Fibroblast of upper back skin (primary cell): ENCODE data around the gene RPTOR.

Source experiments
- DNase-seq: peaks from one replicate; pipeline ENCODE4 v3.0.0-alpha.2; 2013

RPTOR gene

DNA sequence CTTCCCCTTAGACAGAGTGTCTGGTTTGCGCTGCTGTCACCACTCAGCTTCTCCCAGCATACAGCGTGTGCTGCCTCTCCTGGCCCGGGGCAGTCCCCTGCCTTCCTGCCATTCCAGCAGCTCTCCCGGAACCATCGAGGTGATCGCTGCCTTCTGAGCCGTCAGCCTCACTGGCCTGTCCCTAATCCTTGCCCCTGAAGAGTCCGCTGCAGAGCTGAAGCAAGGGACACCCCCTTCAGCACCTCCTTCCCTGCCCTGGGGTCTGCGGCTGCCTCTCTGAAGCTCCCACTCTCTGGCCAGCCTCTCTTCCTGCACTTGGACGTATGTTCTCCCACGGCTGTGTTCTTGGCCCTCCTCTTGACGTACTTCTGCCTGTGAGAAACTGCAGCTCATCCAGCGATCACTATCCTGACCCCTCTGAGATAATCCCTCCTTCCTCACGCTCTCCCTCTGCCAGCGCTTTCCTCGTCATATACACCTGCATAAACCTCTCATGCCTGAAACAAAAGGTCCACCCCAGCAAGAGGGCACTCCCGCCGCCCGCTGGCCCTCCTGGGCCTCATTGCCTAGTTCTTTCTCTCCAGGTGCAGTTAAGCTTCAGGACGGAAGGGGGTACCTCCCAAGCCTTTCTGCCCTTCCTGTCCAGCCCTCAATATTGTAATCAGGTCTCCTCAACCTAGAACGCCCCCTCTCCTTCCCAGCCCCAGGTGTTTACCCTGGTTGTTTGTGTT is 226.4 kb downstream of the RPTOR start:
- DNase-seq = no peak

DNA sequence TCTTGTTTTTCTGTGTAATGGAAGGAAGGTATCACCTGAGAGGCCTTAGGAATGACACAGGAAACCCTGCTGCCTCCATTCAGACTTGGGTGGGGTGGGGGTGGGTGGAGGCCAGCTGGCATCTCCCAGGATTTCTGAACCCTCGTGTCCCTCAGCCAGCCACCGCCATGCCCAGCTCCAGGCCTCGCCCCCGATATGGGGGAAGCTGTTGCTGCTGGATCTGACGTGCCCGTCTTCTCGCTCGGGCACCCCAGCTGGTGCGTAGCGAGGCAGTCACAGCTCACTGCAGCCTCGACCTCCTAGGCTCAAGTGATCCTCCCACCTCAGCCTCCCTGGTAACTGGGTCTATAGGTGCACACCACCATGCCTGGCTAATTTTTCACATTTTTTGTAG is 227.0 kb downstream of the RPTOR start:
- no peak for DNase-seq

DNA sequence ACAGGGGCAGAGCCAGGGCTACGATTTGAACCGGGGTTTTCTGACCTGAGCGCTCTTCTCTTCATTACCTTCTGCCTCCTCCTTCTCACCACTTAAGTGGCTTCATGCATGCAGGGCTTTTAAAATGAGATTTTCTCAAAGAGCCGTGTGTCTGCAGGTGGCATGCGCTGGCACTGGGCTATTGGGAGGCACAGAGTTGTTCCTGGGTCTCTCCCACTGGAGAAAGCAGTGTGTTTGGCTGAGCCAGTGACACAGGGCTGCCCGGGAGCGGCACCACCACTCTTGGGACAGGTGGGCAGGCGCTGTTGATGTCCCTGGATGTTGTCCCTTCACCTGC is 228.2 kb downstream of the RPTOR start:
- DNase-seq = no peak

DNA sequence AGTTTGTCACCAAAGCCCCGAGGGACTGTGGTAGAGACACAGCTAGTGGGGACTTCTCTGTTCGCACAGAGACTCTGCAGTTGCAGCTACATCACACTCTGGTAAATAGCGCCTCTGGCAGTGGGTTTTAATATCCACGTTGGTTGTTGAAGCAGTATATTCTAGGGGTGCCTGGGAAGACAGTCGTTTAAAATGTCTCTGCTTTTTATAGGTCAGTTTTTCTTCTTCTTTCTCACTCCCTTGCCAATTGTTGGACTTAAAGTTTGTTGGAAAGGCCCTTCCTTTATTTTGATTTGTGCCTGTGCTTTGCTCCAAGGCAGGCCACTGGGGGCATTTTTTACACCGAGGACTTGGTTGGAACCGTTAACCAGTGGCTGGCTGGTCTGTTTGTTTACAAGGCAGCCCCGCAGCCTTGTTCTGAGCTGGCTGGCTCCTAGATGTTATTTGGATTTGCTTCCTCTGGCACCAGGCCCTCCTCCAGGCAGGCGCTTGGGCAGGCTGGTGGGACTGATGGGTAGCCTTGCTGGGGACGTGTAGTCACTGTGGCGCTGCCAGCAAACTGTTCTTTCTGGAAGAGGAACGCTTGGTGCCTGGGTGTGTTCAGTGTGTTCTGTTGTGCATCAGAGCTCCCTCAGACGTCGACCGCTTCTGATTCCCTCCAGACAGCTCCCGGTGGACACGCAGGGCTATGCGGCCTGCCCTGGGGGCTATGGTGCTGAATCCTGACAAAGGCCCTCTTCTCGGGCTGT is 228.8 kb downstream of the RPTOR start:
- peak; percentile 35 for DNase-seq

DNA sequence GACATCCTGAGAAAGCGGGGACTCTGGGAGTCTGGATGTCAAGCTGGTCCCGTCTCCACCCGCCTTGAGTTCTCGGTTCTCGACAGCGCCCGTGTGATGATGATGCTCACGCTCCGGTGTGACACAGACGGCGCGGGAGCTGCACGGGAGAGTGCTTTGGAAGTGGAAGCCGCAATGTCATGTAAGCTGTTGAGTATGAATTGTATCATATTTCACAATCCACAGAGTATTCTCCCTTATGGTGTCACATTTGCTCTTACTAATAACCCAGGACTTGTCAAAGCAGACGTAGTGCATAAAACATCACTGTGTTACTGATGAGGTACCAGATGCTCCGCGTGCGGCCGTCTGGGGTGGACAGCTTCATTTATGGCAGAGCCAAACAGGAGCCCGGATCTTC is 229.5 kb downstream of the RPTOR start:
- DNase-seq = peak; percentile 43

DNA sequence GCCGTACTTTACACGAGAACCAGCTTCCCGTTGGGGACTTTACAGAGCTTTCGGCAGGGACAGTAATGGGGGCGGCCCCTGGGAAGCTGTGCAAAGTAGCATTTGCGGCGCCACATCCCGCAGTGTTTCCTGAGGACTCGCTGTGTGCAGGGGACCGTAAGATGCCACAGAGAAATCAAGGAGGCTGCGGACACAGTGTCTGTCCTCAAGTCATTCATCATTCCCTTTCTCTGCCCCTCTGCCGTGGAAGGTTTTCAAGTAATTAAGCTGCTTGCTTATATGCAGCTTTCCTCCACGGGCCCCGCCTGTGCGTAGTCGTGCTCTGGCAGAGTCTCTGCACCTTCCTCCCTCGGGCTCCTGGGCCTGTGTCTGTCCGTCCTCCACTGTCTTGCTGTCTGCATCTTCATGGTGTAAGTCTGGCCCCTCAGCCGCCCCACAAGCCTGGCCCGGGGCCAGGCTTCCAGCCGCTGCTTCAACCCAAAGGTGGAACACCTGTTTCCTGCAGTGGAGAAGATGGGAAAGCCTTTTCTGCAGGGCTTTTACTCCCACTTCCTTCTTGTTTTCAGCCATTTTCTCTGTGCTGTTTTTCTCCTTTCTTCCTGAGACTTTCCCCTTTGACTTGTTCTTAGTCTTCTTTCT is 230.1 kb downstream of the RPTOR start:
- DNase-seq = no peak

DNA sequence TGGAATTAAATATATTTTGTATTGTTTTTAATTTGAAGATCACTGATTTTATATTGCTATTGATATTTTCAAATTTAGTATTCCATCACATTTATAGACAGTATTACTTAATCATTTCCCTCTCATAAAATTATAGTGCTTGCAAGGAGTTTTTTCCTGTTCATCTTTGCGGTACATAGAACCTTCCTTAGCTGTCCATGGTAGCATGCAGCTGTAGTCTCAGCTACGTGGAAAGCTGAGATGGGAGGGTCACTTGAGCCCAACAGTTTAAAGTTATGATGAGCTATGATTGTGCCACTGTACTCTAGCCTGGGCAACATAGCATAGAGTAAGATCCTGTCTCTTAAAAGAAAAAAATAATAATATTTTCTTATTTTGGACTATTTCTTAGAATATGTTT is 231.2 kb downstream of the RPTOR start:
- DNase-seq = no peak

DNA sequence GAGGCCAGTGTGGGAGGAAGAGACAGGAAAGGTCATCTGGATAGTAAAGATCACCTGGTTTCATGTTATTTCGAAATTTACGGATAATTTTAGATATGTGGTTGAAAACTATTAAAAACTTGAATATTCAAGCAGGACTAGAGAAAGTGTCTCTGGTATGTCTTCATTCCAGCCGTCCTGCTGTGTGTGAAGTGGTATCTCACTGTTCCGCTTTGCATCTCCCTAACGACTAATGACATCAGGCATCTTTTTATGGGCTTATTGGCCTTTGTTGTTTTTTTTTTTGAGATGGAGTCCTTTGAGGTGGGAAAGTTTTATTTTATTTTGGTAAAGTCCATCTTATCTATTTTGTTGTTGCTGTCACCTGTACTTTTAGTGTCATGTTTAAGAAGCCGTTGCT is 232.6 kb downstream of the RPTOR start:
- no peak for DNase-seq

DNA sequence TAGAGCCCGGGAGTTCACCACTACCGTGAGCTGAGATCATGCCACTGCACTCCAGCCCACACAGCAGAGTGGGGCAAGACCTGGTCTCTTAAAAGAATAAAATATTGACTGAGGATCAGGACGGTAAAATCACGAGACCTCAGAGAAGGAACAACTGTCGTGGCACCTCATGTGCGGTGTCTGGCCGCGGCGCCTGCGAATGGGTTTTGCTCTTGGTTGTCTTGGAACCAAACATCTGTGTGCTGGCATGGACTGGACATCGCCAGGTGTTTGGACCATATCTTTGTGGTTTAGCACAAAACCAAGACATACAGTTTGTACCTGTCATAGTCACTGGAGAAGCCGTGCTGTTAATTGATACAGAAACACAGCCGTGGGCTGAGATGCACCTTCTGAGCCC is 234.1 kb downstream of the RPTOR start:
- DNase-seq = no peak

DNA sequence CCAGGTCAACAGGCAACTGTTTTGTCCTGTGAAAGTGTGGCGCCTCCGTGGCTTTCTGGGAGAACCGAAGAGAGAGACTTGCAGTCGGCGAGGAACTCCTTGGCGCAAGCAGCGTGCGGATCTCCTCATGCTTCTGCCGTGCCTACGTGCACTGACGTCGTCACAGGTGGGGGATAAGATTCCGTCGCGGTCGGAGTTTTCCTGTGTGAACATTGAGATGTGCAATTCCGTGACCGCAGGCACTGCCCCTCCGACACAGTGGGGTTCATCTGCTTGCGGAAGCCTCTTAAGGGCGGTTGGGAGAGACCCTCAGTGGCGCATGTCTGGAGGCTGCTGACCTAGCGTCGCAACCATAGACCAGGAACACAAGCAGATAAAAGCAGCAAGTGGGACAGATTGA is 234.7 kb downstream of the RPTOR start:
- no peak for DNase-seq

DNA sequence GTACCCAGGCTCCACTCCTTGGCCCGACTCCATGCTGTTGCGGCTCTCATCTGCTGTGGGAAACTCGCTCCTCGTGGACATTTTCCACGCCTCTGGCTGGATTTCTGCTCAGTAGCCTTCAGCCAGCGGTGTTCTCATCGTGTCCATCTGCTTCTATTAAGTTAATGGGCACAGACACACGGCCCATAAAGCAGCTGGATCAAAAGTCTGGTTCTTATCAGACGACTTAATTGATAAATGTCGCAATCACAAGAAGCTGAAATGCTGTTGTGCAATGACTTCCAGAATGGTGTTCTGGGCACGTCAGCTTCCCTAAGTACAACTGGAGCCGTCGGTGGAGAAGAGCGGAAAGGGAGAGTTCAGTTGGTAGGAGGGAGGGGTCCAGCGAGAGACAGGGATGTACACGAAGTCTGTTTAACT is 235.3 kb downstream of the RPTOR start:
- peak; percentile 78 for DNase-seq

DNA sequence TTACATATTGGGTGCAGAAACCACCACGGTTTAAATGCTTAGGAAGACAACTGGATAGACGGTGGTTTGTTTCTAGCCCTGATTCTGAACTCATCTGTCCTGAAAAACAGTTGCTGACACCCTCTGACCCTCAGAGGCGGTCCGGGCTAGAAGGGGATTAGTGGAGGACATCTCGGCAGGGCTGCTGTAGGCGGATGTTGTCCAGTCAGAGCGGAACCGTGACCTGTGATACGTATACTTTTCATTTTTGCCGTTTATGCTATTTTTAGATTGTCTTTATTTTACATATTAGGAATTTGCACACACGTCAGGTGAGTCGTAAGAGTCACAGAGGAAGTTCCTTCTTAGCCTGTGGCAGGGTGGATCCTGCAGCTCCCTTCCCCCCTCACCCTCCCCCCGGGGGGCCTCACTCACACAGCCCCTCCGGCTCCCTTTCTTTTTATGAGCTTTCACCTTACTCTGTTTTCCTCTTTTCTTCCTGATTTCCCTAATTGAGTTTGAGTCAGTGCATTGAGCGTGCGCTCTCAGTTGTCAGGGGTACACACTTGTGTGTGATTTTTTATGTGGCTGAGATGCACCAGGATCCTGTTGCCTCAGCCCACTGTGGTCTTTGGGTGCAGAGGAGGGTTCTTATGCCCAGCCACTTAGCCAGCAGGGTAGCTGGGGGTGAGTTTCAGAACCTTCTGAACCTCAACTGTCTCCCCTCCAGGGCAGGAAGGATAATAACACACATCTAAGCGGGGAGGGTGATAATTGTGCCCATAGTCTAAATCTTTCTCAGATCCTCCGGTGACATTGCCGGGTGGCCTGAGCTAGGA is 236.0 kb downstream of the RPTOR start:
- DNase-seq = no peak

DNA sequence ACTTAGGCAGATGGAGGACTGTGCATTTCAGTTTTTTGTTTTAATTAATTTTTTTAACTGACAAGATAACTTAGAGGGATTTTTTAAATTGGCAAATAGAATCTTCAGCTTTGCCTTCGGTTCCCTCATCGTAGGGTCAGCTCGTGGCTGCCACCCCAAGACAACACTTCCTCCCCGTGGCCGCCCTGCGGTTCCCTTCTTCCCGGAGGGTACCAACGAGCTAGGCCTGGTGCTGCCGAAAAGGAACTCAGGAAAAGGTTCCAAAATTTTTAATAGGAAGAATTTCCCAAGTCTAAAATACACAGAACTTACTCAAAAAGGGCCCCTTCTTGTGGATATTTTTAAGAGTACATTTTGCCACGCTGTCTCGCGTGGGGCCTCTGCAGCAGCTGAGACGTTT is 236.6 kb downstream of the RPTOR start:
- no peak for DNase-seq

DNA sequence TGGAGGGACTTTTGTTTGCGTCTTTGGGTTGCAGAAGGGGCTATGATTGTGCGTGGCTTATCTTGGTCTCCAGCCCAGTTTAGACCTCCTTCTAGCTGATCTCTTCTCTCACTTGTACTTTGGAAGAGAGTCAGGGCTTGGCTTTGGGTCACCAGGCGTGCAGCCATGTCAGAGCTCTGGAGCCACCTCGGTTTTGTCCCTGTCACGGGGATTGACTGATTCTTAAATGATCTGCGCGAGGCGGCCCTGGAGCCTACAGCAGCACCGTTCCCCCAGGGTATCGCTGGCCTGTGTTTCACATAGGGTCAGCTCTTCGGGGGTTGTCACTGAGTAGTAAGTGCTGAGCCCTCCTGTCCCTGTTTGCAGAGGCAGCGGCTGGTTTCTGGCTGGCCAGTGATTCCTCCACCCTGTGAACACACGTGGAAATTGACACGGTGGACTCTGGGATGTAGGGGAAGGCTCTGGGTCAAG is 237.2 kb downstream of the RPTOR start:
- no peak for DNase-seq

DNA sequence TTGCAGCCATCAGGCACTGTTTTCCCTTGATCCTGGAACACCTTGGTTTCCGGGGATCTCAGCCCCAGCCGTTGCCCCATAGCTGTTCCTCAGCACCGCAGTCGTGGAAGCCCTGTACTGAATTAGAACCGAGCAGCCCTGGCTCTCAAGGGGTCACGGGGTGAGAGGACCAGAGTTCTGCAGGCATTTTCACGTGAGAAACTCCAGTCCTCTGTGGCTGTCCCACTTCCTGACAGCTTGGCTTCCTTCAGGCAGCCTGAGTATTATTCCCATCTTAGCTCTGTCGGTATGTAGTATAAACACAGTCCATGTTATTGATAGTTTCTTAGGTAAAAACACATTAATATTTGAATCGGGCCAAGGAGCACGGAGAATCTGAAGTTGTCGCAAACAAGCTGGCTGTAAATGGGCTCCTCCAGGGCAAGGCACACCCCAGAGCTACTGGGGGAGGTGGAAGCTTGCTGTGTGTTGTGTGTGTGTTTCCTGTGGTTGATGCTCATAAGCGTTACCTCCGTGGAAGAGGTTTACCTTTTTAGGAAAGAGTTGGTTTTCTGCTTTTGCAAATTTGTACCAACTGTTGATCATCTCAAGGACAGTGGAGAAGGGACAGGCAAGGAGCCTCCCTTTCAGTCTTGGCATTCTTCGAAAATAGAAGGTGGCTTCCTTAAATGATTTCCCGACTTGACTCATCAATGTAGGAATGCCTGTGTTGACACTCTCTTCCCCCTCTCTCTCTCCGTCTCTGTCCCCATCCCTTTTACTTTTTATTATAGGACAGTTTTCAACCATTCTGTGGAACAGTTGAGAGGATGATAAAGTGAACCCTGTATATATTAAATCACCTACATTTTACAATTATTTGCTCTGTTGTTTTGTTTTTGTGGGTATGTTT is 238.1 kb downstream of the RPTOR start:
- no peak for DNase-seq

DNA sequence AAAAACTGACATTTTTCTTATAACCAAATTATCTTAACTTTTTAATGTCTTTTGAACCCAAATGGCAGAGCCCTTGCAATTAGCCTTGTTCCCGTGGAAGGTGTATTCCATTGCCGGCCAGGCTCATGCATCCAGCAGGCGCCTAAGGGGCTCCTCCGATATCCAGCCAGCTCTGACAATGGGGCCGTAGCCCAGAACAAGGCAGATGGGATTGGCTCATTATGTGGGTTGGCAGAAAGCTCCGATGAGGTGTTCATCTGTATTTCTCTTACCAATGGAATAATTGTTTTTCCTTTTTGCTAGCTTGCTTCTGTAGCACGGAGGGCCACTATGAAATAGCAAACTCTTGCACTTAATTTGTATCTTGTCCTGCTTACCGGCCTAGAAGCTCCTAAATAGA is 238.8 kb downstream of the RPTOR start:
- no peak for DNase-seq

DNA sequence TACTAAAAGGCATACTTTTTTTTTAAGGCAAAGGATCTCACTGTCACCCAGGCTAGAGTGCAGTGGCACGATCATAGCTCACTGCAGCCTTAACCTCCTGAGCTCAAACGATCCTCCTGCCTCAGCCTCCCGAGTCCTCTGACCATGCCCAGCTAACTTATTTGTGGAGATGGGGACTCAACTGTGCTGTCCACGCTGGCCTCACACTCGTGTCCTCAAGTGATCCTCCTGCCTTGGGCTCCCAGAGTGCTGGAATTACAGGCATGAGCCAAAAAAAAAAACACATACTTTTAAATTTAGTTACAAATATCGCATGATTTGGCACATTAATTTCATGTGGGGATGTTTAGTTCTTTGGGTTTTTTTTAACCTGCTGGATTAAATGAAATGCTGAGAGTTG is 239.3 kb downstream of the RPTOR start:
- no peak for DNase-seq

DNA sequence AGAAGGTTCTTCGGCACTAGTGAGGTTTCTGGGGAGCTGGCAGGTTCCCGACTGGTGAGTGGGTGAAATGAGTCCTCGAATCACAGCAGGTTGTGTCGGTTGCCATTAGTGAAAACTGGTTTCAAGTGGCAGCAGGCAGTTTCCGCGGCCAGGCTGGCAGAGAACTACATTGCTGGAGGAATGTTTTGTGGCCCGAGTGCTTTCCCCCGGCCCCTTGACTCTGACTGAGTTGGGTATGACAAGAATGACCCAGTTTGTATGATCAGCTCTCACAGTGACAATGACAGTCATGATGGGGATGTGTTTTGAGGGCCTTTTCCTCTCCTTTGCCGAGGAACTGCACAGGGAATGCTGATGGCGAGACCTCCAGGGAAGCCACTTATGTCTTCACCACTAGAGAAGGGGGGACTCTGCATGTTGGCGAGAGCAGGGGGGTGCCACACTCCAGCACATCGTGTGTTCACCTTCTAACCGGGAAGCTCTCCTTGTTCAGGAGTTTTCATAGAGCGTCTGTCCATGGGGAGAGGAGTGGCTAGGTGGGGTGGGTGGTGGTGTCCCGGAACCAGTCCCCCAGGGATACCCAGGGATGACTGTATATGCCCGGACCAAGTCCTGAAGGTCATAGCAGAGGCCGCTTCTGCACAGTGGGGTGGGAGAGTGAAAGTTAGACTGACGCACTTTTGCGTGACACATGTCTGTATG is 241.0 kb downstream of the RPTOR start:
- DNase-seq = no peak

DNA sequence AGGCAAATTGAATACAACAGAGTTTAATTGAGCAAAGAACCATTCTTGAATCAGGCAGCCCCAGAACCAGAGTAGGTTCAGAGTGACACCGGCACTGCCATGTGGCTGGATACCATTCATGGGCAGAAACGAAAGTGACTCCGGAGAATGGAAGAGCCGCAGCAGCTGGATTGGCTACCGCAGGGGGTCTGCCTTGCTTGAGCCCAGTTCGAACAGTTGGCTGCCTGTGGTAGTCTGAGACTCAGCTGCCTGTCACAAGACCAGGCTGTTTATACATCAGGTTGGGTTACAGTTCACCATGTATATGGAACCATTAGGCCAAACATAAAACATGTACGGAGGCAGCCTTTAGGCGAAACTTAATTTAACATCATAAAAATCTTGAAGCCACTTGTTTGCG is 241.8 kb downstream of the RPTOR start:
- DNase-seq = no peak

DNA sequence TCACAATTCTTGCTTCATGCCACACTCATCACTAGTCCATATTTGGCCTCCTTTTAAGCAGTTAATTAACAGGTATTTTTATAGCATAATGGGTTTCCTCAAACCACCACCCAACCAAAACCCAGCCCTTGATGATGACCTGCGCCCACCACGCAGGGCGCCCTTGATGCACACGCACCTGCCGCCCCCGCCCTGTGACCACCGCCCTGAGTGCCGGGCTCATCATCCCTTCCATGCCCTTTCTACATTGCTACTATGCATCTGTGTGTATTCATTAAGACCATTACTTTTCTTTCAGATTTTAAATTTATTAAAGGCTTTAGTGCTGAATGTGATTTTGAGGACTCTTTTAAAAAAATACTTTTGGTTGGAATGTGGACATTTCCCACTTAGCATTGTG is 242.2 kb downstream of the RPTOR start:
- no peak for DNase-seq

DNA sequence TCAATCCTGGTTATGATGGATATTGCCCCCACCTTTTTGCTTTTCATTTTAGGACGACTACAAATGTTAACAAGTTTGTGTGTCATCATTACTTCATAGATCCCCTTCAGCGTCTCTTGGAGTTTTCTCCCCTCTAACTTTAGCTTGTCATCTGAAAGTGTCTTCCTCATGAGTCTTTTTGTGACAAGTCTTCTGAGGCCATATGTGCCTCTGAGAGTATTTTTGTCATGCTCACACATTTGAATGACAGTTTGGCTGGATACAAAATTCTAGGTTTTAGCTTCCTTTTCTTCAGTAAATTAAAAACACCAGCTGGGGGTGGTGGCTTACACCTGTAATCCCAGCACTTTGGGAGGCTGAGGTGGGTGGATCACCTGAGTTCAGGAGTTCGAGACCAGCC is 243.2 kb downstream of the RPTOR start:
- DNase-seq = no peak
